HG02678 (cell line): Measurements from ENCODE around the gene HIVEP1.
"Not testable (repeated sequence)": the region's sequence is repeated elsewhere in the genome, so short reads cannot be mapped to it uniquely, and the experiment has no call there.

Experiments
- ATAC-seq: cut with Tn5 transposase; IDR thresholded peaks from one replicate; pipeline ENCODE4 v1.9.1; 2021; ENCODE audit warnings: mild to moderate bottlenecking, moderate library complexity; ENCODE audit not compliant: unreplicated experiment

Gene HIVEP1

DNA sequence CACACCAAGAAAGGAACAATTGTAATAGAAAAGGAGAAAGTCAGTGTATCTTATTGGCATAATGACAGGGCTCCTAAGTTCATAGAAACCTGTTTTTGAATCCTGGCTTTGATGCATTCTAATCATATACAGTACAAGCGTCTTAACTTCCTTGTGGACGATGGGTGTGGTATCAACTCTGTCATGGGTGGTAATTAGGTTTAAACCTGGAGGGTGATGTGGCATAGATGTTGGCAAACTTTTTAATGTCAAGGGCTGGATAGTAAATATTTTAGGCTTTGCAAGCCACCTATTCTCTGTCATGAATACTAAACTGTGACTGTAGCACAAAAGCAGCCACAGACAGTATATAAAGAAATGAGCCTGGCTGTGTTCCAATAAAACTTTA lies 139.3 kb downstream of the HIVEP1 start:
- no peak for ATAC-seq

DNA sequence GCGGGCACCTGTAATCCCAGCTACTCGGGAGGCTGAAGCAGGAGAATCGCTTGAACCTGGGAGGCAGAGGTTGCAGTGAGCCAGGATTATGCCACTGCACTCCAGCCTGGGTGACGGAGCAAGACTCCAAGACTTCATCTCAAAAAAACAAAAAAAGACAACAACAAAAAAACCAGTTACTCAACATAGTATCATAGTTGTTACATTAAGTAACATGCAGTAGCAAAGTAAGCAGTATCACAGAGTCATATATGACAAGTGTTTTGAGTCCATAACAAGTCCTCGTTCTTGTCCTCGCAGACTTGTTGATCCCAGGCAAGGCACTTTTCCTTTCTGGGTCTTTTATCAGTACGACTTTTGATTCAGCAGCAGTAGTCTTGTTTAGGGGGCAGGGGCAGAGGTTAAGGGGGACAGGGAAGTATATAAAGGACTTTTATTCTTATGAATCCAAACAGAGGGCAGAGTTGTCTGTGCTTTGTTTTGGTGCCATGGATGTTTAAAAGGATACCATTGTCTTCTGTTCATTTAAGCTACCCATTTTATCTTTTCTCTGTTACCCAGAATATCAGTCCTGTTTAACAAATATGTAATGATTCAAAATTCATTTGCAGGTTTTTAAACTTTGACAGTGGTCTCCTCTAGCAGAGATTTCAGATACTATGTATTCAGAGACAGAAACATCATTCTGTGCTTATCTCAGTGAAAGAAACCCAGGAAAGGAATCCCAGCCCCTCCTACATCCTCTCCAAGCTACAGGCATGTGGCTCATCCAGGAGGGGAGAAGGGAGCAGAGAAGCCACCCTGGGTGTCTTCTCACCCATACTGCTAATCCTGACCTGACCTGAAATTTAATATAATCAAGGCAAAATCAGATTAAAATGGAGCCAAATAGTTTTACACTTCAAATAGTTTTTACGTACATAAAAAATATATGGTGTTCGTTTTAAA lies 140.2 kb downstream of the HIVEP1 start:
- ATAC-seq = no peak

DNA sequence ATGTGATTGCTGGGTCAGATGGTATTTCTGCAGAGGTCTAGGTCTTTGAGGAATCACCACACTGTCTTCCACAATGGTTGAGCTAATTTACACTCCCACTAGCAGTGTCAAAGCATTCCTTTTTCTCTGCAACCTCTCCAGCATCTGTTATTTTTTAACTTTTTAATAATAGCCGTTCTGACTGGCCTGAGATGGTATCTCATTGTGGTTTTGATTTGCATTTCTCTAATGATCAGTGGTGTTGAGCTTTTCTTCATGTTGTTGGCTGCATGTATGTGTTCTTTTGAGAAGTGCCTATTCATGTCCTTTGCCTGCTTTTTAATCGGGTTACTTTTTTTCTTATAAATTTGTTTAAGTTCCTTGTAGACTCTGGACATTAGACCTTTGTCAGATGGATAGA lies 143.7 kb downstream of the HIVEP1 start:
- not testable (repeated sequence) for ATAC-seq

DNA sequence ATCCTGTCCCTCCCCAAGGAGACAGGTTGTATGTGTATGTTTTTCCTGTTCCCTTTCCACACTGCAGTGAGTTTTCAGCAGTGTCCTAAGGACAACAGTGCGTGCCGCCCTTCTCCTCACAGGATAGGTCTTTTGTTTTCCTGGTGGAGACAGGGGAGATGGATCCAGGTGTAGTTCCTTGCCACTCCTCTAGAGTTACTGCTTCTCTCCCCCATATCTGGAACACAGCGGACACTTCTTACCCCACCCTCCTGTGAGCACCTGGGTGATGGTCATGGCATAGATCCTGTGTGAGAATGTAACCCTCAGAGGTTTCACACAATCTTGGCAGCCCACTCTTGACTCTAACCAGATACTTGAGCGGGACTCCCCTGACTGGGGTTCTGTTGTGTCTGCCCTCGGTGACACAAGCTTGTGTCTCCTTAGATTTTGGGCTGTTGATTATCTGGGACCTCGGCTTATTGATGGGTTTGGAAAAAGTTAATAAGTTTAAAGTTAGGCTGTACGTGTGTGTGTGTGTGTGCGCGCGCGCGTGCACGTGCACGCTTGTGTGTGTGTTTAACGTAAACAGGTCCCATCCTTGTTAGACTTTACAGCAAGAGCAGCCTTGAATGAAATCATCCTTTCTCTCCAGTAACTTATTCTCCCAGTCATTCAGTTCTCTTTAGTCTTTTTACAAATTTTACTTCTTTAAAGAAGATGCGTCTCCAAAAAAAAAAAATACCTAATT lies 146.7 kb downstream of the HIVEP1 start:
- no peak for ATAC-seq

DNA sequence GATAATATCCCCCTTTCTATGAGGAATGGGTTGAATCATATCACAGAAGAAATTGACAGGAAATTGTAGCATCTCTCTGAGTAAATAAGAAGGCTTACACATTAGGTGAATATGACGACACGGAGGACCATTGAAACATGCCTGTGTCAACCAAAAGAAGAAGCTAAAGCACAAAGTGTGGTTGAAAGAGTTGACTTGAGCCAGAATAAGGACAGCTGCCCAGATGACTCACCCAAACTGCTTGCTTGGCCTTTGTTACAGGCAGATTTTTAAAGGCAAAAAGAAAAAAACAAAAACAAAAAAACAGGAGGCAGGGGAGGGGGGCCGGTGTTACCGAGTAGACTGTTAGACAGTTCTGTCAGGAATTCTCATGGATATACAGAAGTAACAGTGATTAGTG lies 148.2 kb downstream of the HIVEP1 start:
- ATAC-seq = no peak

DNA sequence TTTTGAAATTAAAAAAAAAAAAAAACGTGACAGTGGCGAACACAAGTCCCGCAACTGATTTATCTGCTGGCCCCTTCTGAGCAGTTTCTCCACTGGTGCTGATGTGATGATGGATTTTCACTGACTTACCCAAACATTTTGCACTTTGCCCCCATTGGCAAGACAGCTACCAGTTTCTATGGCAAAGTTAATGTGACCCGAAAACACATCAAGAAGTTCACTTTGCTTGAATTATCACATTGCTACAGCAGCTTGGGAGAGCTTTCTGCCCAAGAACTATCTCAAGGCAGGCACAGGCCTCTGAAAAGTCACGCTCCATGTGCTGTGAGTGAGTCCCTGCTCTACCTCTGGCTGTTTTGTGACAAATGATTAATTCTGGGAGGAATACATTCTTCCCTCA lies 150.1 kb downstream of the HIVEP1 start:
- no peak for ATAC-seq

DNA sequence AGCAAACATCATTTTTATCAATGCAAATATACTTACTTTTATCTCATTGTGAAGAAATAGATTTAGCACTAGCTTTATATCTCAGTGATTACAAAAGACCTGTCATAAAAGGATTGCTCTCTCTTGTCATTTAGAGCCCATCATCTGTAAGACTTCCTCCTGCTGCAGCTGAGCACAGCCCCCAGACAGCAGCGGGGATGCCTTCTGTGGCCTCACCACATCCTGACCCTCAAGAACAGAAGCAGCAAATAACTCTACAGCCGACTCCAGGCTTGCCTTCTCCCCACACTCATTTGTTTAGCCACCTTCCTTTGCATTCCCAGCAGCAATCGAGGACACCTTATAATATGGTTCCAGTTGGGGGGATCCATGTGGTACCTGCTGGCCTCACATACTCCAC lies 151.0 kb downstream of the HIVEP1 start:
- peak; percentile 75 for ATAC-seq

DNA sequence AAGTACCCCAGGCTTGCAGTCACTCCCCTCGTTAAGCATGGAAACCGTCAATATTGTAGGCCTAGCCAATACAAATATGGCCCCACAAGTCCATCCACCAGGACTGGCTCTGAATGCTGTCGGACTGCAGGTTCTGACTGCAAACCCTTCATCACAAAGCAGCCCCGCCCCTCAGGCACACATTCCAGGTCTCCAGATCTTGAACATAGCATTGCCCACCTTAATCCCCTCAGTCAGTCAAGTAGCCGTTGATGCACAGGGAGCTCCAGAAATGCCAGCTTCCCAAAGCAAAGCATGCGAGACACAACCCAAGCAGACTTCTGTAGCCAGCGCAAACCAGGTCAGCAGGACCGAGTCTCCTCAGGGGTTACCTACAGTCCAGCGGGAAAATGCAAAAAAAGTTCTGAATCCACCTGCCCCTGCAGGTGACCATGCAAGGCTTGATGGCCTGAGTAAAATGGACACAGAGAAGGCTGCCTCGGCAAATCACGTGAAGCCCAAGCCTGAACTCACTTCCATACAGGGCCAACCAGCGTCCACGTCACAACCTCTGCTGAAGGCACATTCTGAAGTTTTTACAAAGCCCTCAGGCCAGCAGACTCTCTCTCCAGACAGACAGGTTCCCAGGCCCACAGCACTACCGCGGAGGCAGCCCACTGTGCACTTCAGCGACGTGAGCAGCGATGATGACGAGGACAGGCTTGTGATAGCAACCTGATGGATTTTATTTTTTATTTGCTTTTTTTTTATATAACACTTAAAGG lies 151.8 kb downstream of the HIVEP1 start:
- ATAC-seq = no peak

DNA sequence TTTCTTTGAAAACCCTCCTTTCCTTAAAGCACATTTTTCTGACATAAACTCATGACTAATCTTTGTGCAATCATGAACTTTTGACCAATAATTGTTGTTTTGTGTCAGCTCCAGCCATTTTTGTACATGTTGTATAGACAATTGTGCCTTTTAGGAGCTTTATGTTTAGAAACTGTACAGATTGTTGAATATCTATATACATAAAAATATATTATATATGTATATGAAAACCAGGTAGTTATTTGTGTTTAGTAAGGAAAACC lies 152.3 kb downstream of the HIVEP1 start:
- no peak for ATAC-seq

DNA sequence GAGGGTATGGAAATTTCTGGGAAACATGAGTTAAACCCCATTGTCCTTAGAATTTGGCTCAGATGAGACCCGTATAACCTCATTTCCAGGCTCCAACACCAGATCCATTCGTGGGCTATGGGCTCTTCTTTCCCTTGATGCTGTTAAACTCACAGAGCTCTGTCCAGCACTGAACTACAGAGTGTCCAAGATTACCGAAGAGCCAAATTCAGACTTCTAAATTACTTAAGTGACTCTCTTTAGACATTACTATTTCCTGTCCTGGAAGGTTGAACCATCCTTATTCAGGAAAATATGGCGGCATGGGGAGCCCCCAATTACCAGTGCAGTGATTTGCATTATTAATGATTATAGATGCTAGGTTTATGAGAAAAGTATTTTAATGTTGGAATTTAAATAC lies 153.2 kb downstream of the HIVEP1 start:
- no peak for ATAC-seq

DNA sequence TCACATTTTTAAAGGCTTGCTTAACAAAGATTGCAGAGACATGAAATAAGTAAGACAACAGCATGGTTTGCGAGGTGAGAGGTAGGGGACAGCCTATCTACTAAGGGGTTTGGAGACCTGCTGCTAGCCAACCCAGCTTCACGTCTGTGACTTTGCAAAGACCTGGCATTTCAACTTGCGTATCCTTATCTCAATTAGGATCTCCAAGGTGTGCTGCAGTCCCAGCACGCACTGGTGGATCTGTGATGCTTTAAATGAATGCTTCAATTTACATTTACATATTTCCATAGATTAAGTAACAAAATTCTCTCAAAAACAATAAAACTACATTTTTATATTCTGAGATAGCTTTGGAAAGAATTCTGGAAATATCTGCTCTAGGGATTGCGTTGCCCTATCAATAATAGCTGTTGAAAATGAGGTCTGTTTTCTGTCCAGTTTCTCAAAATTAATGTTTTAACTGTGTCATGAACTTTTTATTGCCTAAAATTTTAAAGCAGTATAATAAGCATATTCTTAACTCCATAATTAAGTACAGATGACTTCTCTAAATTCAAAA lies 153.7 kb downstream of the HIVEP1 start:
- ATAC-seq = no peak

DNA sequence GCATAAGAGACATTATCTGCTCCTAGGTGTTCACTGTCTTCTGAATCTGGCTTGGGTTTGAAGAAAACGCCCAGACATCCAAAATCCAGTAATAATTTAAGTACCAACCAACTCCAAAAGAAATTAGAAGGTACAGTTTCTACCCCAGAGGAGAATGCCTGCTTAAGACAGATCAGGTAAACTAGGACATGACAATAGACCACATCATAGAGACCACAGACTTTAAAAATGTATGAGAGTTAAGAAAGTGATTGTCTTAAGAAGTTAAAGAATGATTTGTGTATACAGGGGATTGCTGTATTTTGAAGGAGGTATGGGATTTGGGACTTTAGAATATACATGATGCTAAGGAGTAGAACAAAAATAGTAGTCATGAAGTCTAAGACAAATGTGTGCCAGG lies 157.3 kb downstream of the HIVEP1 start:
- ATAC-seq = no peak

DNA sequence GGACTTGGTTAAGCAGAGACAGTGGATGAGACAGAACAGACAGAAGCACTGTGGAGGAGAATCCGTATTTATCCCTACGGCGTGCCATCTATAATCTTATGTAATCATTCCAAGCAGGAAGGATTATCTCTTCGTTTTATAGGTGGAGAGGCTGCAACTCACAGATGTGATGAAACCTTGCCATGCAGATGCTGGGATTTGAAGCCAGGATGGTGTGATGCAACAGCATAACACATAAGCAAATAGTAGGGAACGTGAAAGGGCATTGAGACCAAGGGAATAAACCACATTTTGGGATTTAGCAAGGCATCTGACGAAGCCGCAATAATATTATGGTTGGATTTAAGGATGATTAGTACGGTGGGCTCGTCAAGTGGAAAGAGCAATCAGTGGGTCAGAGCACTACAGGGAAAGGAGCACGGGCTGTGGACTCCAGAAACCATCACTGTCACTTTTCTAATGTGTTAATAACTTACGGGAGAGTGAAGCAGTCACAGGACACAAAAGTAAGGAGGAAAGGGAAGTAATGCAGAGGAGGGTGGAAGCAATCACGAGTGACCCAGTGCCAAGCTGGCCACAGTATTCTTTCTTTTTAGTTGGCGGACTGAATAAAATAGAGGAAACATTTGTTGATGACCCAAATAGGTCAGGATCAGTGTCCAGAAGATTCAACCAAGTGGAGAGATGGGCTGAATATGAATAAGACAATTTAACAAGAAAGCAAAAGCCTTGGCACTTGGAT lies 158.4 kb downstream of the HIVEP1 start:
- no peak for ATAC-seq

DNA sequence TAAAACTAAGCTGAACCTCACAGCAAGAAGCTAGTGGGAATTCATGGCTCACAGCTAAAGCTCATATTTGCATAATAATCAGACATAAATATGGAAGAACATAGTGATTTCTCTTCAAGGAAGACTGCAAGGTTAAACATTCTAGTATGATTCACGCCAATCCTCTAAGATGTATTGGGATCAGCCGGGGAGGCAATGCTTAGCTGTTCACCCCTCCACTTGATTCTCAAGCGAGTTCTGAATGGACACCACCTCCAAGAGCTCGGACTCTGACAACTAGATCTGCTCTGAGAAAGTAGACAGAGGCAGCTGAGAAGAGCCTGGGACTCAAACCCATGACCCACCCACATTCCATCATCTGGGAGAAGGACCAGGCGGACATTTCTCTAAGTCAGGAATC lies 159.6 kb downstream of the HIVEP1 start:
- no peak for ATAC-seq

DNA sequence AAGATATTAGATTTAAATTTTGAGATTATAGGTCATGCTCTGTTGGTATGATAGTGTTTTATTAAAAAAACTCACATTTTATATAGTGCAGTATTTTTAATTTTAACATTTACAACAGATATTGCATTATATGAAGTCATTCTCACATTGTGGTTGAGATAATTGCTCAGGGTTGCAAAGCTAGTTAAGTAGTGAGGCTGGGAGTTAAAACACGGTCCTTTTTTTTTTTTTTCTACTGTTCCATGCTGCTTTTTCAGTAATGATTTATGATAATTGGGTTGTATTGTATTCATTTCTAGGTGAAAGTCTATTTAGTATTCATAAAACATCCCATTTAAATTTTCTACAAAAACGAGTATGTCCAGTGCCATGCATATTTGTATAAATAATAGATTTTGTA lies 160.5 kb downstream of the HIVEP1 start:
- ATAC-seq = no peak

DNA sequence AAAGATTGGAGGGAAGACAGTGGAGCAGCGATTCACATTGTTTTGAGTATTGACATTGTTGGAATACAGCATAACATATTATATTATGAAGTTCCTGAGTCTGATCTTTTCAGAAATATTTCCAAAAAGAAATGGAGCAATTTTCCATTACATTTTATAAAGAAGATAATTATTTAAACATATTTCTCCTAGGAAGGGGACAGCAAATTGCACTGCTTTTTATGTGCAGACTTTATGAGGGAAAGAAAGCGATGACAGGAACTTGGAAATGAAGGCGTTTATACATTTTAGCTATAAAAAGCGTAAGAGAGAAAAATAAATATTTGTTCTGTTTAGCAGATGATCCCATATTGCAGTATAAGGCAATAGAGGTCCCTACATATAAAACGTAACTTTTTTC lies 161.1 kb downstream of the HIVEP1 start:
- ATAC-seq = no peak

DNA sequence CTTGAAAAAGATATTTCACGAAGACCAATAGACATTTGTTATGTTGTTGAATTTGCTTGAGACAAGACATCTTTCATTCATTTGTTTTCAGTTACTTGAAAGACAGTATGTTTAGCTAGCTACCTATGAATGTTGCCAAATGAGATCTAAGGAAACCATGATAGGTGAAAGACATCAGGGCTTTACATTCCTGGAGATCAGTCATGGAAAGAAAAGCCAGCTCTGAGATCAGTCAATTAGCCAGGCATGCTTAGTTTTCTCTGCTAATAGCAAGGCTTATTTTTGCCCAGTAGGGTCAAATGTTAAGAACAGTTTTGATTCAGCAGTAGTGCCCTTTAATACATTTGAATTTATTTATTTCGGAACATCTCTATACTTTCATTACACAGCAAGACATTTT lies 161.5 kb downstream of the HIVEP1 start:
- no peak for ATAC-seq

DNA sequence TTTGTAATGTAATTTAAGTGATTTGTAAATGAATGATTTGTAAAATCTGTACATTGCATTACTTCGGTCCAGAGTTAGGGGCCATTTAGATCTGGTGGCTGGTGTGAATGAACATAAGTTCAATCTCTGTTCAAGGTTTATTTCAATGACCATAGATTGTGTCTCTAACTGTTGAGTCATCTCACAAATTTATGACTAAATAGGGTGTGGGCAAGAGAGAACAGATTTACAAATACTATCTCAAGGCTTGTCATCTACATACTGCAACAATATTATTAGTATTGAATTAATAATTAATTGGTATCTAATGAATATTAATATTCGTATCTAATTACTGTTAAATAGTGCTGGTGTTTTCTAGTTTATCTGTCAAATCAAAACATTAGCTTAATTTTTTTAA lies 162.8 kb downstream of the HIVEP1 start:
- no peak for ATAC-seq

DNA sequence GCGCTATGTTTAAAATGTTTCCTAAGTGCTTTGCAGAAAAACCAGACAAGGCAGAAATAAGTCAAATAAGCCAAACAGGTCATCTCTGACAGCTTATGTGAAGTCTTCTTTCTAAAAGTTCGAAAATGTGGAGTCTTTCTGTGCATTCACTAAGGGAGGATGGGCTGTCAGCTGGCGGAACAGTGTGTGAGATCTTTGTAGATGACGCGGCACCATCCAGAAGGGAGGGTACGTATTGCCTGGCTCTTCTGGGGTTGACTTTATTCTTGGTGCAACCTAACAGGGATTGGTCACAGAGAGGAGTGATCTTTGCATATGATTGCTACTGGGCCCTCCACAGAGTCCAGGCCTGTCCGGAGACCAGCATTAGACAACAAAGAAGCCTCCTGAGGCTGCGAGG lies 163.5 kb downstream of the HIVEP1 start:
- ATAC-seq = no peak

DNA sequence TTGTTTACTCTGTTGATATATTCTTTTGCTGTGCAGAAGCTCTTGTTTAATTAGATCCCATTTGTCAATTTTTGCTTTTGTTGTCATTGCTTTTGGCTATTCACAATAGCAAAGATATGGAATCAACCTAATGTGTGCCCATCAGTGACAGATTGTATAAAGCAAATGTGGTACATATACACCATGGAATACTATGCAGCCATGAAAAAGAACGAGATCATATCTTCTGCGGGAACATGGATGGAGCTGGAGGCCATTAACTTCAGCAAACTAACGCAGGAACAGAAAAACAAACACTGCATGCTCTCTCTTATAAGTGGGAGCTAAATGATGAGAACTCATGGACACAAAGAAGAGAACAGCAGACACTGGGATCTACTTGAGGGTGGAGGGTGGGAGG lies 164.7 kb downstream of the HIVEP1 start:
- ATAC-seq = not testable (repeated sequence)

DNA sequence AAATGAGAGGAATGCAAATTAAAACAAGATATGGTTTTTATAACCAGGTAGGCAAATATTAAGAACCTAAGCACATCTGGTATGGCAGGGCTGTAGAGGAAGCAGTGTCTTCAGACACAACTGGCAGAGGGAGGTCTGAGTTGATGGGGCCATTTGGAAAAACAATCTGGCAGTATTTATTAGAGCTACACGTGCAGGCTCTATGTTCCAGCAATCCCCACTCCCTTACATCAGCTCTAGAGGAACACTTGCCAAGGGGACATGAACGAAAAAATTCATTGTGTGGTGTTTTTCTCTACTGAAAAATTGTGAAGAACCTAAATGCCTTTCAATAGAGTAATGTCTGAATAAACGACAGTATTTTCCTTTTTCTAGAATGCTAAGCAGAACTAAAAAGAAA lies 166.4 kb downstream of the HIVEP1 start:
- ATAC-seq = no peak
